IMR-90 (cell line): Measurements from ENCODE around the gene FSIP2. TPM values are rescaled to one million over a fixed set of nuclear protein-coding genes. Genes with fewer than 3 reads are reported as not detected.

Source experiments
- ATAC-seq: fragments of 200-7000 bp; cut with Tn5 transposase; 2 replicates; pipeline ENCODE4 v1.9.1; 2020; ENCODE audit warnings: low read depth, mild to moderate bottlenecking, moderate library complexity
- BruUV-seq: library from RNA; stranded (reverse); fragments of 400-500 nt; replicated peaks from 2 replicates; lab custom pipeline; 2021; lab: Mats Ljungman, UMichigan
- CTCF ChIA-PET: fragments of 300-600 bp; formaldehyde crosslinking; extraction: SDS; loops from one replicate; lab custom pipeline; 2021; ENCODE audit warnings: antibody characterized with exemption; lab: Yijun Ruan, JAX
- POLR2A ChIA-PET: fragments of 300-600 bp; sonication (Branson Sonifier 250); formaldehyde crosslinking; loops from one replicate; lab custom pipeline; 2022; ENCODE audit warnings: antibody characterized with exemption; ENCODE audit not compliant: unreplicated experiment; lab: Charles Lee
- DNase-seq: peaks from one replicate; pipeline ENCODE4 v3.0.0; 2013
- H2AFZ ChIP-seq: replicated peaks from 2 replicates; pipeline ENCODE3; 2013; ENCODE audit warnings: low read length, mild to moderate bottlenecking; ENCODE audit not compliant: poor library complexity
- H2AK5ac ChIP-seq: 2 replicates; pipeline ENCODE4 v1.6.1; 2013; ENCODE audit warnings: low read depth, low read length, inconsistent platforms
- H2AK9ac ChIP-seq: replicated peaks from 2 replicates; pipeline ENCODE3; 2013; ENCODE audit warnings: mild to moderate bottlenecking, low read depth, low read length, moderate library complexity; ENCODE audit not compliant: poor library complexity
- H2BK120ac ChIP-seq: 2 replicates; pipeline ENCODE4 v1.6.1; 2013; ENCODE audit warnings: low read depth, low read length, inconsistent platforms
- H2BK15ac ChIP-seq: 3 replicates; pipeline ENCODE4 v1.6.1; 2013; ENCODE audit warnings: low read depth, low read length, inconsistent platforms
- H2BK20ac ChIP-seq: 2 replicates; pipeline ENCODE4 v1.6.1; 2013; ENCODE audit warnings: low read depth, mild to moderate bottlenecking, inconsistent platforms, low read length, moderate library complexity
- H2BK5ac ChIP-seq: 2 replicates; pipeline ENCODE4 v1.6.1; 2013; ENCODE audit warnings: mild to moderate bottlenecking, low read depth, low read length, inconsistent platforms; ENCODE audit not compliant: poor library complexity, severe bottlenecking
- H3K14ac ChIP-seq: replicated peaks from 2 replicates; pipeline ENCODE4 v1.6.1; 2013; ENCODE audit warnings: low read depth, low read length, inconsistent platforms
- H3K18ac ChIP-seq: 2 replicates; pipeline ENCODE4 v1.6.1; 2013; ENCODE audit warnings: low read depth, low read length, control low read depth
- H3K23ac ChIP-seq: 2 replicates; pipeline ENCODE4 v1.6.1; 2013; ENCODE audit warnings: low read depth, low read length, inconsistent platforms
- H3K27ac ChIP-seq: 2 replicates; pipeline ENCODE4 v1.5.1; 2013; ENCODE audit warnings: mild to moderate bottlenecking, control low read depth, low read length; ENCODE audit not compliant: insufficient read depth
- H3K27me3 ChIP-seq: 2 replicates; pipeline ENCODE4 v1.6.1; 2013; ENCODE audit warnings: low read length; ENCODE audit not compliant: control insufficient read depth, insufficient read depth
- H3K36me3 ChIP-seq: 2 replicates; pipeline ENCODE4 v1.6.1; 2013; ENCODE audit warnings: low read length, mixed read lengths; ENCODE audit not compliant: control insufficient read depth, insufficient read depth
- H3K4ac ChIP-seq: 2 replicates; pipeline ENCODE4 v1.6.1; 2013; ENCODE audit warnings: low read depth, low read length, inconsistent platforms
- H3K4me1 ChIP-seq: 2 replicates; pipeline ENCODE4 v1.6.1; 2013; ENCODE audit warnings: low read length, mixed read lengths; ENCODE audit not compliant: control insufficient read depth, insufficient read depth
- H3K4me2 ChIP-seq: 2 replicates; pipeline ENCODE4 v1.6.1; 2013; ENCODE audit warnings: low read depth, mild to moderate bottlenecking, control low read depth, low read length, moderate library complexity
- H3K4me3 ChIP-seq: 2 replicates; pipeline ENCODE4 v1.5.1; 2013; ENCODE audit warnings: low read depth, mild to moderate bottlenecking, control low read depth, low read length, moderate library complexity; ENCODE audit not compliant: insufficient read depth
- H3K56ac ChIP-seq: 2 replicates; pipeline ENCODE4 v1.6.1; 2013; ENCODE audit warnings: low read length, inconsistent platforms; ENCODE audit not compliant: insufficient read depth; ENCODE audit errors: extremely low read depth
- H3K79me1 ChIP-seq, 2 experiments: 2 replicates each; pipeline ENCODE4 v1.6.1; 2013; ENCODE audit warnings: low read length in 2 of 2, inconsistent platforms in 1 of 2, low read depth in 1 of 2
- H3K9ac ChIP-seq: 2 replicates; pipeline ENCODE4 v1.6.1; 2013; ENCODE audit warnings: low read depth, low read length, control low read depth
- H3K9me1 ChIP-seq: 2 replicates; pipeline ENCODE4 v1.6.1; 2013; ENCODE audit warnings: low read length, inconsistent platforms; ENCODE audit not compliant: insufficient read depth
- H3K9me3 ChIP-seq: 2 replicates; pipeline ENCODE4 v1.6.1; 2013; ENCODE audit warnings: low read length; ENCODE audit not compliant: control insufficient read depth, insufficient read depth
- H4K20me1 ChIP-seq: 2 replicates; pipeline ENCODE4 v1.6.1; 2013; ENCODE audit warnings: low read length, inconsistent platforms; ENCODE audit not compliant: insufficient read depth
- H4K5ac ChIP-seq: 2 replicates; pipeline ENCODE4 v1.6.1; 2013; ENCODE audit warnings: mild to moderate bottlenecking, low read depth, low read length, control low read depth
- H4K8ac ChIP-seq, 2 experiments: 2 replicates each; pipeline ENCODE4 v1.6.1; 2013; ENCODE audit warnings: low read depth in 2 of 2, low read length in 2 of 2, control low read depth in 1 of 2, inconsistent platforms in 1 of 2
- H4K91ac ChIP-seq: 2 replicates; pipeline ENCODE4 v1.6.1; 2013; ENCODE audit warnings: low read depth, low read length, inconsistent platforms; ENCODE audit not compliant: insufficient read depth
- BHLHE40 ChIP-seq: fragments of 150-350 bp; IDR thresholded peaks from 2 replicates; pipeline ENCODE4 v1.6.1; 2016; ENCODE audit warnings: mild to moderate bottlenecking, low read depth, low read length
- CEBPB ChIP-seq: IDR thresholded peaks from 2 replicates; pipeline ENCODE4 v1.6.1; 2012; ENCODE audit warnings: low read depth, low read length, improper control_type of control experiment
- CHD1 ChIP-seq: IDR thresholded peaks from 2 replicates; pipeline ENCODE4 v1.6.1; 2012; ENCODE audit warnings: low read depth, low read length, improper control_type of control experiment
- ELK1 ChIP-seq: fragments of 150-350 bp; IDR thresholded peaks from 2 replicates; pipeline ENCODE4 v1.6.1; 2016; ENCODE audit warnings: low read depth, mild to moderate bottlenecking, low read length, moderate library complexity, borderline replicate concordance
- FOS ChIP-seq: fragments of 150-350 bp; IDR thresholded peaks from 2 replicates; pipeline ENCODE4 v1.6.1; 2016; ENCODE audit warnings: low read depth, low read length
- MAFK ChIP-seq: IDR thresholded peaks from 2 replicates; pipeline ENCODE4 v1.6.1; 2012; ENCODE audit warnings: low read depth, low read length, improper control_type of control experiment
- MAZ ChIP-seq: IDR thresholded peaks from 2 replicates; pipeline ENCODE4 v1.6.1; 2012; ENCODE audit warnings: low read depth, mild to moderate bottlenecking, low read length, improper control_type of control experiment, moderate library complexity, borderline replicate concordance
- MXI1 ChIP-seq: IDR thresholded peaks from 2 replicates; pipeline ENCODE4 v1.6.1; 2012; ENCODE audit warnings: low read depth, mild to moderate bottlenecking, low read length, moderate library complexity, borderline replicate concordance
- NFE2L2 ChIP-seq: fragments of 150-350 bp; IDR thresholded peaks from 2 replicates; pipeline ENCODE4 v1.6.1; 2016; ENCODE audit warnings: low read depth, mild to moderate bottlenecking, low read length
- POLR2A ChIP-seq: IDR thresholded peaks from 2 replicates; pipeline ENCODE4 v1.6.1; 2012; ENCODE audit warnings: mild to moderate bottlenecking, low read depth, low read length
- RAD21 ChIP-seq: IDR thresholded peaks from 2 replicates; pipeline ENCODE4 v1.6.1; 2012; ENCODE audit warnings: low read length, improper control_type of control experiment
- RCOR1 ChIP-seq: IDR thresholded peaks from 2 replicates; pipeline ENCODE4 v1.6.1; 2012; ENCODE audit warnings: mild to moderate bottlenecking, low read length, improper control_type of control experiment; ENCODE audit not compliant: insufficient replicate concordance
- RFX5 ChIP-seq: IDR thresholded peaks from 2 replicates; pipeline ENCODE4 v1.8.0; 2012; ENCODE audit warnings: low read depth, mild to moderate bottlenecking, low read length, moderate library complexity
- WGBS, 2 experiments: methylation state at CpG; one replicate each; pipeline versions ENCODE4 v1.1.5 to v1.1.7; 2013; ENCODE audit warnings: missing lambda C conversion rate in 2 of 2; ENCODE audit not compliant: insufficient read length in 1 of 2; ENCODE audit errors: extremely low coverage in 2 of 2; 5-methylcytosine and 5-hydroxymethylcytosine counted together
- dilution Hi-C: fragments of 300-500 bp; cut with HindIII; formaldehyde crosslinking; loops from one replicate; pipeline ENCODE4 v1.14.3; 2018; ENCODE audit warnings: low sequenced_read_pairs; ENCODE audit not compliant: unreplicated experiment
- in situ Hi-C: fragments of 300-500 bp; cut with MboI; formaldehyde crosslinking; loops from 3 replicates; pipeline ENCODE4 v1.14.3; 2019; ENCODE audit warnings: low sequenced_read_pairs, inconsistent platforms, mixed read lengths
- intact Hi-C: fragments of 100-400 bp; cut with micrococcal nuclease; formaldehyde crosslinking; loops from 2 replicates; pipeline ENCODE4 v1.10.0; 2022
- polyA plus RNA-seq, 3 experiments: library from polyadenylated mRNA; depleted of rRNA; stranded (reverse); fragments of >200 nt; gene quantifications; 2 replicates each; pipeline ENCODE4 v1.2.3, GENCODE V29; 2012; ENCODE audit warnings: low replicate concordance in 1 of 3
- total RNA-seq: library from RNA; depleted of rRNA; stranded (reverse); fragments of >200 nt; gene quantifications from 2 replicates; pipeline ENCODE4 v1.2.3, GENCODE V29; 2012
- TF ChIP-seq, protein P1 (sequence below): conservative IDR thresholded peaks from 2 replicates; pipeline ENCODE4 v1.5.1; 2012; ENCODE audit warnings: mild to moderate bottlenecking, low read depth, low read length, improper control_type of control experiment
- TF ChIP-seq, protein P2 (sequence below): fragments of 150-350 bp; IDR thresholded peaks from 2 replicates; pipeline ENCODE4 v1.6.1; 2017; ENCODE audit warnings: mild to moderate bottlenecking, antibody characterized with exemption, low read length, low read depth

FSIP2 gene
- total and polyA plus RNA-seq, 2 of the 4 experiments (the other 2 are of a cell fraction): under 0.01 to 0.02 TPM

DNA sequence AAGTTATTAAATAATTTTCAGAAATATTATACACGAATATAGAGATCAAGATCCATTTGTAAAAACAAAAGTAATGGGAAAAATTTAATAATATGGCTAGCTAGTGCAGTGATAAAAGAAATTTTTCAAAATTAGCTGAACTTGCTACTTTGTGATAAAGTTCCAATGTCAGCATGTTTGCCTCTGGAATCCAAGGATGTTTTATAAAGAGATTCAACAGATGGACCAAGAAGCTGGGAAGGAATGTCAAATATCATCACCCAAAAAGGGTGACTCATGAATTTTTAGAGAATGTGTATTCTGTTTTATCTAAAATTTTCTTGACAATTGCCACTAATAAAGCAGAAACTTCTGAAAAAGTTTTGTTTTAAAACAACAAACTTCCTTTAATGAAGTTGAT lies 95.3 kb downstream of the FSIP2 start:
- Histone ChIP-seq H4K8ac (no peak overlapping the region), H2AK5ac (no peak overlapping the region), H3K4me1 (no peaks in the 10 kb centered on the region), H3K9ac (no peak overlapping the region), H2BK5ac (no peak overlapping the region), H2AFZ (no peak overlapping the region), H3K79me1 (no peaks in the 10 kb centered on the region), H3K4me2 (no peak overlapping the region), H3K9me1 (no peaks in the 10 kb centered on the region), H3K4ac (no peak overlapping the region), H3K56ac (no peak overlapping the region), H4K20me1 (no peaks in the 10 kb centered on the region), H4K91ac (no peak overlapping the region), H2AK9ac (no peak overlapping the region), H3K36me3 (no peaks in the 10 kb centered on the region), H3K27me3 (no peaks in the 10 kb centered on the region), H3K9me3 (0 out of 2 replicates have a peak, but pooled peaks cover 2% of the 10 kb centered on the region), H3K18ac (no peak overlapping the region), H3K27ac (no peak overlapping the region), H3K23ac (no peak overlapping the region), H3K14ac (no peak overlapping the region), H2BK20ac (no peak overlapping the region), H4K5ac (no peak overlapping the region), H2BK120ac (no peak overlapping the region), H3K4me3 (no peak overlapping the region), H2BK15ac (no peak overlapping the region)
- no TSS peak for BruUV-seq
- intact Hi-C loops (no loop called here), dilution Hi-C loops (no loop called here), in situ Hi-C loops (no loop called here)
- WGBS, 2 experiments: no CpG with 5 or more reads among the region's 1 CpG
- ChIA-PET CTCF (no interaction called here), POLR2A (no interaction called here)
- no peak for TF ChIP-seq CEBPB
- TF ChIP-seq POLR2A: no peak
- TF ChIP-seq MAFK: no peak
- no peak for TF ChIP-seq BHLHE40
- no peak for TF ChIP-seq FOS
- no peak for TF ChIP-seq MXI1
- no peak for TF ChIP-seq NFE2L2
- TF ChIP-seq RAD21: no peak
- no peak for TF ChIP-seq MAZ
- no peak for TF ChIP-seq ELK1
- no peak for TF ChIP-seq RFX5
- TF ChIP-seq, protein P1, sequence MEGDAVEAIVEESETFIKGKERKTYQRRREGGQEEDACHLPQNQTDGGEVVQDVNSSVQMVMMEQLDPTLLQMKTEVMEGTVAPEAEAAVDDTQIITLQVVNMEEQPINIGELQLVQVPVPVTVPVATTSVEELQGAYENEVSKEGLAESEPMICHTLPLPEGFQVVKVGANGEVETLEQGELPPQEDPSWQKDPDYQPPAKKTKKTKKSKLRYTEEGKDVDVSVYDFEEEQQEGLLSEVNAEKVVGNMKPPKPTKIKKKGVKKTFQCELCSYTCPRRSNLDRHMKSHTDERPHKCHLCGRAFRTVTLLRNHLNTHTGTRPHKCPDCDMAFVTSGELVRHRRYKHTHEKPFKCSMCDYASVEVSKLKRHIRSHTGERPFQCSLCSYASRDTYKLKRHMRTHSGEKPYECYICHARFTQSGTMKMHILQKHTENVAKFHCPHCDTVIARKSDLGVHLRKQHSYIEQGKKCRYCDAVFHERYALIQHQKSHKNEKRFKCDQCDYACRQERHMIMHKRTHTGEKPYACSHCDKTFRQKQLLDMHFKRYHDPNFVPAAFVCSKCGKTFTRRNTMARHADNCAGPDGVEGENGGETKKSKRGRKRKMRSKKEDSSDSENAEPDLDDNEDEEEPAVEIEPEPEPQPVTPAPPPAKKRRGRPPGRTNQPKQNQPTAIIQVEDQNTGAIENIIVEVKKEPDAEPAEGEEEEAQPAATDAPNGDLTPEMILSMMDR: no peak
- TF ChIP-seq, protein P2, sequence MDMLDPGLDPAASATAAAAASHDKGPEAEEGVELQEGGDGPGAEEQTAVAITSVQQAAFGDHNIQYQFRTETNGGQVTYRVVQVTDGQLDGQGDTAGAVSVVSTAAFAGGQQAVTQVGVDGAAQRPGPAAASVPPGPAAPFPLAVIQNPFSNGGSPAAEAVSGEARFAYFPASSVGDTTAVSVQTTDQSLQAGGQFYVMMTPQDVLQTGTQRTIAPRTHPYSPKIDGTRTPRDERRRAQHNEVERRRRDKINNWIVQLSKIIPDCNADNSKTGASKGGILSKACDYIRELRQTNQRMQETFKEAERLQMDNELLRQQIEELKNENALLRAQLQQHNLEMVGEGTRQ: no peak
- no peak for TF ChIP-seq RCOR1
- no peak for TF ChIP-seq CHD1
- DNase-seq (no peak), ATAC-seq (no peak)
